CD4-positive, alpha-beta T cell treated with Interleukin-12 subunit alpha and Interleukin-12 subunit beta, for 1 hour (primary cell): ENCODE measurements around the gene COL5A2.

Experiments
- DNase-seq: peaks from one replicate; pipeline ENCODE4 v3.0.0-alpha.2; 2020

Gene COL5A2

DNA sequence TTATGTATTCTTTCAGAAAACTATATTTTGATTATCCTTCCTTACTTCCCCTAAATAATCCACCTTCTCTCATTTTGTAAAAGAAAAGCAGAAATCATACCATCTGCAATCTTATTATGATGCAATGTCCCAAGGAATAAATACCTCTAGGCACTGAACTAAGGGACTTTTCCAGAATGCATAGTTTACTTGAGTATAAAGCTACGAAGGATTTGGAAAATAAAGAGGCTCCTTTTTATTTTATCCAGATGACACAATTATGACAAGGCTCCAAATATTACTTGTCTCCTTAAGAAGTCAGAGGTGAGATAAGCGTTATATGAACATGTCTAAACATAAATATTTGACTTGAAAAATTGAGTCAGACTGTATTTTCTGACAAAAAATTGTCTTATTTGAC lies 133.2 kb downstream of the COL5A2 start:
- no peak for DNase-seq

DNA sequence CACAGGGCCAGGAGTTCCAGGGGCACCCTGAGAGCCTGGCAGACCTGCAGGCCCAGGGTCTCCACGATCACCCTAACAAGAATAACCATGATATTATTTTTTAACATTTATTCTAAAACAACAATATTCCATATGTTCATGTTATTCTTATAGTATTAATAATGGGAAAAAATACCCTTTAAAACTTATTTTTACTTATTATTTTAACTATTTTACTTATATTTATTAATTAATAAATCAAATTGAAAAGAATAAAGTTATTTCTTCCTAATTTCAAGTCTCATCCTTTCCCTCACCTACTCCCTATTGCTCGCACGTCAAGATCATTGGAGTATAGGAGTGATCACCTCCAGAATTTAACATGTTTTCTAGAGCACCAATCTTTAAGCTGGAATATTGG lies 133.7 kb downstream of the COL5A2 start:
- no peak for DNase-seq

DNA sequence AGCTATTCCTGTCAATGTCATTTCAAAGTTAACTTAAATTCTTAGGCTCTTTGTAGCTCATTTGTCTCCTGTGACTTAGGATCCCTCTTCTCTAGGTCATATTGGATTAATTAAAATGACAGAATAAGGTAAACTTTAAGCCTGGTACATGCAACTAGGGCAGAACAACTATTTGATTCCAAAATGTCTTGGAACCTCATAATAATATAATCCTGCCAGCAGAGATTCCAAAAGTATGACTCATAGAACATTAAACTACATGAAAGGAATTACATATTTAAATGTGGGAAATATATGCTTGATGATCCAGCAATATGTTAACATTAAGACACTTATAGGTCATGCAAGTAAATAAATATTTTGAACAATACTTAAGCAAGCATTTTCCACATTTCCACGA lies 142.0 kb downstream of the COL5A2 start:
- DNase-seq = no peak

DNA sequence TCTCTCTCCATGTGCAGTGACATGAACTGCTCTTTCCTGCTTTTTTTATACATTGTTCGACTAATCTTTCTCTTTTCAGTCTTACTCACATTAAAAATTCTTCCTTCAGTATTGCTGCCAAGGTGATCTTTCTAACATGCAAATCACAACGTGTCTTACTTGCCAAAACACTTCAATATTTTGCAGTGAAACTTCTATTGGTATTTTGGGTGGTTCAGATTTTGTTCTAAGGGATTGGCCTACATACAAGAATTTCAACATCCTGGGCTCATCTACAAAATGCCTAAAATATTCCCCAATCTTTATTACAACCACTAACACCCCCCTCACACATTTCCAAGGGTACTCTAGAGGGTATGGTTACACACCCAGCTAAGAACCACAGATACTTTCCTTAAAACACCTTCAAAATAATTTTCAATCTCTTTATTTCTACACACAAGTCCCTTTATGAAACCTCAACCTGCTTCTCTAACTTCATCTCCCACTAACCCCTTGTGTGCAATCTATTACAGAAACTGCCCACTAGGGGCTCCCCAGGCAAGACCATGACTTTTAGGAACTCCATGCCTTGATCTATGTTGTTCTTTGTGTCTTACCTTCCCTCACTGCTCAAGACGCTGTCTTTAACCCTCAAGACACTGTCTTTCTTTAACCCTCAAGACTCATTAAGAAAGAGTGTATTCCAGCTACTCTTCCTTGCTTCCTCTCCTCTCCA lies 154.5 kb downstream of the COL5A2 start:
- DNase-seq = no peak

DNA sequence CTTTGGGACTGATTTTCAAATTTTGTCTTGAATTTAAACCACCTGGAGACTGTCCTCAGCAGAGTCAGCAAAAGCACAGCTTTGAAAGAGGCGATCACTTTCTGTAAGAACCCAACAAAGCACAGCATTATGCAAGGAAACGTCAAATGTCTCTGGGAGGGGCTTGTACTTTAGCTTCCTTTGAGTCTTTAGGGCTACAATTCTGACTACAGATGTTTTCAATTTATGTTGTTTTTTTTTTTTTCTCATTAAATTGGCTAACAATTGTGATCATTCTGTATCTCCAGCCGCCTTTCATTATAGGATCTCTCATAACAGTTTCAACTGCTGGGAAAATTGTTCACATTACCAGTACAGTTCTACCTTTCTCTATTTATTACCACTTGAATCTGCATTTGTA lies 157.1 kb downstream of the COL5A2 start:
- no peak for DNase-seq

DNA sequence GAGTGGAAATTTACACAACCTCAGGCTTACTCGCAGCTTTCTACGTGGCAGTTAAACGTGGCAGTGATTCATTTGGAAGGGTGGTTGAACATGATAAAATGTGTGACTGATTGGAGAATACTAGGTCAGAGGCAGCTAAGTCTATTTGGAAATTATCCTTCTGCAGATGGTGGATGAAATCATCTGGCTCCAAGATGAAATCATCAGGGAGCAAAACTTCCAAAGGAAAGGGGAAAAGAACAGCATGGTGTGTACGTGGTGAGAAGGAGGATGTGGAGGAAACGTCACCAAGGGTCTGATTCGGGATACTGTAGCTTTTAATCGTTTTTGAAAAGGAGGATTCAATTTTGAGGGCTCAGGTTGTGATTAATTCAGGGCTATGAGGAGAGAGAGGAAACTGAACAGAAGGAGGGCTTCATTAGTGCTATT lies 157.5 kb downstream of the COL5A2 start:
- DNase-seq = no peak

DNA sequence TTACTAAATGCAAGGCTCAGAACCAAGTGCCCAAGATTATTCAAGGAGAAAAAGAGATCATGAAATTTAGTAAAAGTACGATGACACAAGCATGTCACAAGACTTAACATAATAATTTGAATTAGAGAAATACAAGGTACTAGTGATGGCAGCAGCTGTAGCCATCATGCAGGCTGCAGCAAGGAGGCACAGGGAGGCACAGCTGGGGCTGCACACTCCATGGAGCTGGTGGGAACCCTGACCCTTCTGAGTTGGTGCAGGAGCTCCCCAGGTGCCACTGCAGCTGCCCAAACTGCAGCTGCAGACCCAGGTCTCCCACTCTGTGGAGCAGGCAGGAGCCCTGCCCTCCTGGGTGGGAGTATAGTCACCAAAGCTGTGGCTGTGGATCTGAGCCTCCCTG lies 159.4 kb downstream of the COL5A2 start:
- DNase-seq = no peak

DNA sequence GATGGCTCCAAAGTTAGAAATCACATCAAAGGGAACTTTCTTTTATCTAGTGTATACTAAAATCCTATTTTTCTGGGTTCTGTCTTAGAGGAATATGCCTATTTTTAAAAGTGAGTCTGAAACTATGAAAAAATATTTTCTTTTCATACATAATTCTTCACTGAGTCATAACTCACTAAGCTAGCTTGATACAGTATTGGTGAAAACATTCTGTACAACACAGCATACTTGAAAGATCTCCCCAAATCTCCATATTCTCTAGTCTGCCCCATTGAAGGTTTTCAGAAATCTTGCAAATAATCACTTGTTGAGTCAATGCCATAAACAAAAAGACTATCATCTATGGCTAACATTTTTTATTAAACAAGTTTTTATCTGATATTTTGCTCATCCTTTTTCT lies 160.9 kb downstream of the COL5A2 start:
- no peak for DNase-seq

DNA sequence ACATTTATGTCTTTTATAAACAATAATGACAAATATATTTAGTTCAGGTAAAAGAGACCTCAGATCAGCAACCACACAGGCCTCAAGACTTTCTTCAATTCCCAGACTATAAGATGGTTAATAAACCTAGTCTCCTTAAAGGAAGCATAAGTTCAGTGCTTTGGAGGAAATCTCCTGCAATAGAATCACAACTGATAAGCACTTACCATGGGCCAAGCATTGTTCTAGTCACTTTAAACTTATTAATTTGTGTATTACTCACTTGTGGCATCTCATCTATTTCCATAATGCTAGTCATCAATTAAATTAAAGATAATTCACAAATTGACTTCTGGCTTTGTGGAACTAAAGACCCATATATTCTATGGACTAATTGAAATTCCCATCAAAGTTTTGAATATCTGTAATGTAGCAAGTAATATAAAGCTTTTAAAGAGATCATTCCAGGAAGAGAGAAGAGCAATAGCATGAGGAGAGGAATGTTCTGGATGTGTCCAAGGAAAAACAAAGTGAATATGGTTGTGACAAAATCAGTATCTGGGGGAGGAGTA lies 163.2 kb downstream of the COL5A2 start:
- no peak for DNase-seq

DNA sequence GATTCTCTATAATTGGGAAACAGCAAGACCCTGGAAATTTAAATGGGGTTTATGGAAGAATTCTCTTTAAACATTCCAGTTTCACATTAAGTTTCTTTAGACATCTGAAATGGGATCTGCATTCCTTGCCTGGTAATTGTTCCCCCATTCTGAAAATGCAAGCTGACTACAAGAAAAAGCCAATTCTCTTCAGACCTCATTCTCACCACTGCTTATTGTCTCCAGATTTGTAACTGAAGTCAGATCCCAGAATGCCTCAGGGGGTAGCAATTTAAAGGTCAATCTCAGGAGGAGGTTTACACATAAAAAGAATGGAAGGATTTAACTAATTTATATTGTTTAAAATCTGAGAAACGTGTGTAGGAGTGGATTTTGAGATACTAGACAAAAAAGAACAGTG lies 164.2 kb downstream of the COL5A2 start:
- no peak for DNase-seq

DNA sequence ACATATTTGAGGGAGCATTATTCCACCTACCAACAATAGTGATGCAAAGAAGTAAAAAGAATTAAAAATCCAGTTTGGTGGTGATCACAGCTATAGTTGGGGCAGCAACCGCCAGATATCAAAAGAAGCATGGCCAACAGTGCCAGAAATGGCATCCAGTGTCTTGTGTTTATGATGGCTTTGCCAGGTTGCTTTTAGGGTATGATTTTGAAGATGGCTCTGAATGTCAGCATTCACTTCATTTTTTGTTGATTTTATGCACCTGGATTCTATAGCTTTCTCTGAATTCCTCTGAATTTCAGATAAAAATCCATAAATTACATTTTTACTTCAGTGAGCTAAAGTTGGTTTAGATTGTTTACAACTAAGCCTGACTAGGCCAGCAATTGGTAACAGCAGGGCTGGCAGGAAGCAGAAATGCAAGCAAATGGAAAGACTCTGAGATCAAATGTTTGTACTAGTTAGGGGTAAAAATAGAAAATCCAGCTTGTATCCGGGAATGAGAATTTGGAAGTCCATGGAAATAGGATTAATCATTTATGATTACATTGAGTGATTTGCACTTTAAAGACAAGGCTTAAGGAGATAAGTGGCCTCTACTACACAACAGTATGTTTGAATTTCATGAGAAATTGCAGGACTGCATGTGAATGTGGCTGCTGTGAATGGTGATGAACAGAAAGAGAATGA lies 165.0 kb downstream of the COL5A2 start:
- DNase-seq = no peak

DNA sequence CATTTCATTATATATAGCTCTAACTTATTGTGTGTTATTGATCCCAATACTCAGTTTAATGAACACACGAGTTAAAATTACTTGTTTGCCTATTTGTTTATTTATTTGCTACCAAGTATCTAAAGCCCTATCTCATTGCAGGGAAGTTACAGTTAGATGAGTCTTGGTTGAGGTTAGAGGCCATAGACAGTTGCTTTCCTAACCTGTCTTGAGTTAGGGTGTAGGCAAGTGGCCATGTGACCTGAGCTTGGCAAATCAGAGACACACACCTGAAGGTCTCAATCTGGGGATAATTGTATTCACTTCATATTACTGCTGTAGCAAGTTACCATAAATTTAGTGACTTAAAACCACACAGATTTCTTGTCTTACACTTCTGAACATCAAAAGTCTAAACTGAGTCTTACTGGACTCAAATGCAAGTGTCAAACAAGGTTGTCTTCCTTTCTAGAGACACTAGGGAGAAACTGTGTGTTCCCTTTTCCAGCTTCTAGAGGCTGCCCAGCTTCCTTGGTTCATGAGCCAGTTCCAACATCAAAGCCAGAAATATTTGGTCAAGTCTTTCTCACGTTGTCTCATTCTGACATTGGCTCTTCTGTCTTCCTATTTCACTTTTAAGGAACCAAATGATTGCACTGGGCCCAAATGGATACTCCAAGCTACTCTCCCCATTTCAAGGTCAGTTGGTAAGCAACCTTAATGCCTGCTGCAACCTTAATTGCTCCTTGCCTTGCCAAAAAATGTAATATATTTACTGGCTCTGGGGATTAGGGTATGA lies 165.7 kb downstream of the COL5A2 start:
- DNase-seq = no peak

DNA sequence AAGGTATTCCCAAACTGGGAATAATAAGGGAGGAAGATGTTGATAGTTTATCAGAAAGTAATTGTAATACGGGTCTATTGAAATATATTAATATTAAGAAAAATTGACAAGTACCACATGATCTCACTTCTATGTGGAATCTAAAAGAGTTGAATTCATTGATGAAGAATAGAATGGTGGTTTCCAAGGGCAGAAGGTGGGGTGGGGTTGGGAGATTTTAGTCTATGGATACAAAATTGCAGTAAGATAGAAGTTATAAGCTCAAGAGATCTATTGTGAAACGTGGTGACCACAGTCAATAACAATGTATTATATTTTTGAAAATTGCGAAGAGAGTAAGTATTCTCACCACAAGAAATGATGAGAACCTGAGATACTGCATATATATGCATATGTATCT lies 166.5 kb downstream of the COL5A2 start:
- DNase-seq = no peak

DNA sequence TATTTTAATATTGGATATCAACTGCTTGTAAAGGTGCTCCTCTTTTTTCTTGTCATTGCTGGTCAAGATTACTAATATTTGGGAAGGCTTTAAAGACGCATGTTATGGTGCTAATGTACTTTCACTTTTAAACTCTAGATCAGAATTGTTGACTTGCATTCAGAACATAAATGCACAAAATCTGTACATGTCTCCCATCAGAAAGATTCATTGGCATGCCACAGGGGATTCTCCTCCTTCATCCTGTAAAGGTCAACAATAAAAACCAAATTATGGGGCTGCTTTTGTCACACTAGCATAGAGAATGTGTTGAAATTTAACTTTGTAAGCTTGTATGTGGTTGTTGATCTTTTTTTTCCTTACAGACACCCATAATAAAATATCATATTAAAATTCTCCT lies 167.2 kb downstream of the COL5A2 start:
- DNase-seq = no peak

DNA sequence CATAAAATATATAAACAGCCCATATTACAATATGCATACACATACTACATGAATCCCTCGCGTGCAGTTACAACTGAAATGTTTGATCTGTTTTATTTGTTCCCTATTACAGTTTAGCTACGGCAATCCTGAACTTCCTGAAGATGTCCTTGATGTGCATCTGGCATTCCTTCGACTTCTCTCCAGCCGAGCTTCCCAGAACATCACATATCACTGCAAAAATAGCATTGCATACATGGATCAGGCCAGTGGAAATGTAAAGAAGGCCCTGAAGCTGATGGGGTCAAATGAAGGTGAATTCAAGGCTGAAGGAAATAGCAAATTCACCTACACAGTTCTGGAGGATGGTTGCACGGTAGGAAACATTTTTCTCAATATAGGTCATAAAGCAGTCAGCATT lies 169.0 kb downstream of the COL5A2 start:
- no peak for DNase-seq

DNA sequence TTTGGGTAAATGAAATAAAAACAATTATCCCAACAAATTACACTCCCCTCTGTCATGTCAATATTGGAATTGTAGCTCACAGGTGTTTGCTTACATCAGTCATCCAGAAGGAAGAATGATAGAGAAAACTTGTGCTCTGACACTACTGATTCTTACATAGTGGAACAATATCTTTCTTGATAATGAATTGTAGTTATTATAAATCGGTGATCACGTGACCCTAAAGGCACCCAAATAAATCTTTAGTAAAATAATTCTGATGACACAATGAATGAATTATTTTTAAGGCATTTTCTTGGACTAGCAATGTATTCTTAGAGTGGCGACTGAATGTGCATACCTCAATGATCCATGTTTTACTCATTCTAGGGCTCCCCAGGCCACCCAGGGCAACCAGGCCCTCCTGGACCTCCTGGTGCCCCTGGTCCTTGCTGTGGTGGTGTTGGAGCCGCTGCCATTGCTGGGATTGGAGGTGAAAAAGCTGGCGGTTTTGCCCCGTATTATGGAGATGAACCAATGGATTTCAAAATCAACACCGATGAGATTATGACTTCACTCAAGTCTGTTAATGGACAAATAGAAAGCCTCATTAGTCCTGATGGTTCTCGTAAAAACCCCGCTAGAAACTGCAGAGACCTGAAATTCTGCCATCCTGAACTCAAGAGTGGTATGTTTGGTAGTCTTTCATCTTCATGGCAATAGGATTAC lies 170.9 kb downstream of the COL5A2 start:
- no peak for DNase-seq

DNA sequence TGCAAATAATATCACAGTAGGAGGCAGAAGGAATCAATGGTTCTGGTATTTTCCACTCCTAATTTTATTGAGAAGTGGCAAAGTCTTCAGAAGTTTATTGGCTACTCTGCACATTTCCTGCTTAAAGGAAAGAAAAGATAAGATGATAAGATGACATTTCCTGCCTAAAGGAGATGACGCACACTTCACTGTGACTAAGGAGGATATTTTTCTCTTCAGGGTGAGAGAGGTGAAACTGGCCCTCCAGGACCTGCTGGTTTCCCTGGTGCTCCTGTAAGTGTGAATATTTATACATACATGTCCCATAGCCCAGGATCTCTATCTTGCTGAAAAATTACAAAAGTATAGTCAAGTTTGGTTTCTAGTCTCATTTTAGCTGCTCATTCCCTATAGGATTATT lies 177.5 kb downstream of the COL5A2 start:
- DNase-seq = no peak

DNA sequence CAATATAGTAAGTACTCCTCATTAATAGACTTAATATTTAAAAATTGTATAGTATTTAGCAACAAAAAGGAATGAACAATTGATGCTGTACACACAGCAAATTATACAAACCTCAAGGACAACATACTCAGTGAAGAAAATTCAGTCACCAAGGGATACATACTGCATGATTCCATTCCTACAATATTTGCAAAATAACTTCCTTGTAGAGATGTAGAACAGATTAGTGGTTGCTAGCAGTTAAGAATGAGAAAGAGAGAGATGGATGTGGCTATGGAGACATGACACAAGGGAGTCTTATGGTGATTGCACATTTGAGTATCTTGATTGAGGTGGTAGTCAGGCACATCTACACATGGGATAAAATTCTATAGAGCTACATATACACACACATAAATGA lies 179.3 kb downstream of the COL5A2 start:
- no peak for DNase-seq

DNA sequence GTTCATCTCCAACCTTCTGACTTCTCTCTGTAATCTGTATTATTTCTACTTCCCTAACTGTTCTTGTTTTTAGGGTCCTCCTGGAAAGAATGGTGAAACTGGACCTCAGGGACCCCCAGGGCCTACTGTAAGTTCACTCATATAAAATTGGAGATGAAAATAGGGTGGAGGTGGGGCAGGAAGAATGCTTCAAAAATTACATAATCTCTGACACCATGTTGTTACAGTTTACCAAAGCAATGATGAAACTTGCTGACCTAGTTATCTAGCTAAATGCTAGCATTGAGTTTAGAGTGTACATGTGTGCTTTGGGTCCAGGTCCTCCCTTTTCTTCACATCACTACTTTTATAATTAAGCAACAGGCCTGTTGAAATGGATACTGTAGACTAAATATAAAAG lies 182.3 kb downstream of the COL5A2 start:
- no peak for DNase-seq

DNA sequence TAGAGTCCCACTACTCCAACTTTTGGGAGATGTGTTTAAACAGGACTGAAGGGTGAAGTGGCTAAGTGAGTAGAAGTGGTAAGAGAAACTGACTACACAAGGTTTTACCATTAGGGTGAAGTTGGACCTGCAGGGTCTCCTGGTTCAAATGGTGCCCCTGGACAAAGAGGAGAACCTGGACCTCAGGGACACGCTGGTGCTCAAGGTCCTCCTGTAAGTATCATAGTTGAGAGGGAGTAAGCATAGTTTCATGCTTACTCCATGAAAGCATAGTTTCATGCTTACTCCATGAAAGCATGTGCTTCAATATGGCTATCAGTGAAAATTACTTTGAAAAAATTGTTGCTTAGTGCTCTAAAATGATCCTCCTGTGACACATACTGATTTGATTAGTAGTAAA lies 186.3 kb downstream of the COL5A2 start:
- DNase-seq = no peak

DNA sequence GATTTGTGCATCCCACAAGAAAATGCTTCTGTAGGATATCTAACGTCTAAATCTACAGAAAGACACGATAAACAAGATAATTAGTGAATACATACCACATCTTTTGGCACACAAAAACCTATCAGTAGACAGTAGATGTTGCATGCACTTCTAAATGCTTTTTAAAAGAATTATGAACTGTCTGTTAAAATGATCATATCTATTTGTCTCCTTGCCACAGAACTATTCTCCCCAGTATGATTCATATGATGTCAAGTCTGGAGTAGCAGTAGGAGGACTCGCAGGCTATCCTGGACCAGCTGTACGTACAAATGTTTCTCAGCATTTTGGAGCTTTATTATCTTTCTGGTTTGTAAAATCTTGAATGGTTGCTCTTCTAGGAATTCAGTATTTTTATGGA lies 192.7 kb downstream of the COL5A2 start:
- DNase-seq = no peak

DNA sequence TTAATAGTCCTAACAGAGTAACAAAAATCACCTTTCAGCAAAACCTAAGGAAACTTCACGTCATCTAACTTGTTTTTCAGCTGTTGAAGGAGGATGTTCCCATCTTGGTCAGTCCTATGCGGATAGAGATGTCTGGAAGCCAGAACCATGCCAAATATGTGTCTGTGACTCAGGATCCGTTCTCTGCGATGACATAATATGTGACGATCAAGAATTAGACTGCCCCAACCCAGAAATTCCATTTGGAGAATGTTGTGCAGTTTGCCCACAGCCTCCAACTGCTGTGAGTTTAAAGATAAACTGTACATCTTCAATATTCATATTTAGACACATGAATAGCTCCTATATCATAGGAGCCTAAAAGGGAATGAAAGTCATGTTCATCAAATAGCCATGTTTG lies 194.9 kb downstream of the COL5A2 start:
- DNase-seq = no peak

DNA sequence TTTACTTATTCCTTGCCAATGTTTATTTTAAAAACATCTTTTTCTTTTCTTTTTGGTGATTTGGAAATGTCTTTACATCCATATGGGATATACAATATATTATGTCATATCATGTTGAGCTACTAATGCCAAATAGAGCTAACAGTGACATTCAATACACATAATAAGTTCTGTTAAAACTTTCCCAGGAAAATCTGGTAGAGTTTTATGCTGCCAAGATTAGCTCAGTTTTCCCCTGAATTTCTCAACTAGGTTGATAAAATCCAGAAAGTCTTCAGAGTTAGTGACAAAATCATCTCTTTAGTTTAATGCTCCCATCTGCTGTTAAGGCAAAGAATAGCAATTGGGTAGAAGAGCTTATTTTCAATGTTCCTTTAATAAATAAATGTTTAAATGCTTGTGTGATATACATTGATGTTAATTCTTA lies 195.5 kb downstream of the COL5A2 start:
- DNase-seq = no peak
